Tibial nerve (tissue), 4 donors: Measurements from ENCODE around the gene NBEAL2. TPM values are rescaled to one million over a fixed set of nuclear protein-coding genes. Genes with fewer than 3 reads are reported as not detected.
A peak's percentile ranks its signal among the peaks of the same experiment; 100 is the strongest.

ENCODE experiments used
- DNase-seq, 2 donors: peaks; one replicate each; pipeline ENCODE4 v3.0.0-alpha.2; 2019; ENCODE audit warnings: low spot score in 2 of 2
- H3K27ac ChIP-seq, 4 donors: fragments of 200-600 bp; sonication (generic) in 3 of 4; one replicate each; pipeline ENCODE4 v1.5.1; 2017 to 2019; ENCODE audit warnings: mild to moderate bottlenecking in 1 of 4
- H3K27me3 ChIP-seq, 2 donors: fragments of 200-600 bp; sonication (generic) in 1 of 2; one replicate each; pipeline versions ENCODE4 v1.5.1 to v1.6.0; 2017 to 2019
- H3K36me3 ChIP-seq, 3 donors: fragments of 200-600 bp; sonication (generic); one replicate each; pipeline ENCODE4 v1.5.1; 2018 to 2019
- H3K4me1 ChIP-seq, 4 donors: fragments of 200-600 bp; sonication (generic) in 3 of 4; one replicate each; pipeline ENCODE4 v1.5.1; 2017 to 2019
- H3K4me3 ChIP-seq, 4 donors: fragments of 200-600 bp; sonication (generic) in 3 of 4; one replicate each; pipeline ENCODE4 v1.5.1; 2017 to 2019; ENCODE audit warnings: mild to moderate bottlenecking in 1 of 4, moderate library complexity in 1 of 4
- H3K9me3 ChIP-seq, 4 donors: fragments of 200-600 bp; sonication (generic) in 3 of 4; one replicate each; pipeline ENCODE4 v1.5.1; 2017 to 2019
- CTCF ChIP-seq, 5 experiments: fragments of 200-600 bp in 3 of 5; fragments of 450-650 bp in 2 of 5; sonication (generic) in 3 of 5; IDR thresholded peaks; one replicate each; pipeline ENCODE4 v1.5.1; 2016 to 2019; ENCODE audit warnings: antibody characterized with exemption in 5 of 5, mild to moderate bottlenecking in 3 of 5, moderate library complexity in 2 of 5
- EP300 ChIP-seq, 2 donors: sonication (generic); formaldehyde crosslinking; IDR thresholded peaks; one replicate each; pipeline ENCODE4 v1.6.1; 2017; ENCODE audit warnings: antibody characterized with exemption in 2 of 2, mild to moderate bottlenecking in 1 of 2
- POLR2A ChIP-seq, 2 donors: fragments of 450-650 bp; IDR thresholded peaks; one replicate each; pipeline ENCODE4 v1.6.1; 2017; ENCODE audit warnings: antibody characterized with exemption in 2 of 2, mild to moderate bottlenecking in 2 of 2, moderate library complexity in 2 of 2
- WGBS, 2 donors: methylation state at CpG; one replicate each; pipeline ENCODE4 v1.1.5; 2018; 5-methylcytosine and 5-hydroxymethylcytosine counted together
- total RNA-seq, 4 donors: library from RNA; depleted of rRNA; stranded (reverse); fragments of >200 nt; gene quantifications; one replicate each; pipeline ENCODE4 v1.1.0, GENCODE V29; 2016

Gene NBEAL2
- total RNA-seq, 4 donors from 2014 or later = 25.3 to 92.1 (median 26.6) TPM

GRCh38 chr3:46990573-46991374, 11.3 kb downstream of the NBEAL2 start:
- no peaks in the 10 kb centered on the region for H3K27me3 ChIP-seq
- no peak overlapping the region for H3K4me3 ChIP-seq
- no peak for TF ChIP-seq EP300 (IDR thresholded peaks at IDR 0.05)
- no peak for TF ChIP-seq POLR2A (IDR thresholded peaks at IDR 0.05)
- no peak for TF ChIP-seq CTCF (IDR thresholded peaks at IDR 0.05)
- peaks cover 0 to 50% (median 10%) of the 10 kb centered on the region in 4 donors for H3K4me1 ChIP-seq
- H3K27ac ChIP-seq = peak overlapping the region in 1 of 4 donors; percentile 5
- 60 to 64% methylated on average over 11 of the region's 11 CpGs for WGBS, 2 donors
- DNase-seq = peak in 1 of 2 donors; percentile 40
- H3K36me3 ChIP-seq = peaks cover 0 to 69% (median 0%) of the 10 kb centered on the region in 3 donors
- no peaks in the 10 kb centered on the region for H3K9me3 ChIP-seq

- TF ChIP-seq EP300 (IDR thresholded peaks at IDR 0.05) (no peak), CTCF (IDR thresholded peaks at IDR 0.05) (no peak), POLR2A (IDR thresholded peaks at IDR 0.05) (no peak)
- H3K4me3 ChIP-seq = no peak overlapping the region
- peaks cover 0 to 42% (median 10%) of the 10 kb centered on the region in 4 donors for H3K4me1 ChIP-seq
- H3K27ac ChIP-seq = no peak overlapping the region
- WGBS, 2 donors = 79 to 90% methylated on average over 8 to 16 of the region's 16 CpGs
- peaks cover 0 to 77% (median 0%) of the 10 kb centered on the region in 3 donors for H3K36me3 ChIP-seq
- no peaks in the 10 kb centered on the region for H3K27me3 ChIP-seq
- DNase-seq = no peak
- no peaks in the 10 kb centered on the region for H3K9me3 ChIP-seq
Measured at GRCh38 chr3:46991406-46992165, 12.1 kb downstream of the NBEAL2 start.

- 82 to 90% methylated on average over 9 of the region's 9 CpGs for WGBS, 2 donors
- no peak for TF ChIP-seq POLR2A (IDR thresholded peaks at IDR 0.05)
- no peak for TF ChIP-seq CTCF (IDR thresholded peaks at IDR 0.05)
- TF ChIP-seq EP300 (IDR thresholded peaks at IDR 0.05) = no peak
Measured at GRCh38 chr3:46992231-46992630, 12.8 kb downstream of the NBEAL2 start.

GRCh38 chr3:46993292-46993691, 13.8 kb downstream of the NBEAL2 start:
- TF ChIP-seq EP300 (IDR thresholded peaks at IDR 0.05) = no peak
- TF ChIP-seq POLR2A (IDR thresholded peaks at IDR 0.05) = no peak
- TF ChIP-seq CTCF (IDR thresholded peaks at IDR 0.05) = no peak
- WGBS, 2 donors = 61 to 68% methylated on average over 2 of the region's 2 CpGs
- Histone ChIP-seq H3K36me3 (peaks cover 0 to 86% (median 0%) of the 10 kb centered on the region in 3 donors), H3K27me3 (no peaks in the 10 kb centered on the region), H3K4me1 (peaks cover 0 to 25% (median 3%) of the 10 kb centered on the region in 4 donors), H3K27ac (no peak overlapping the region), H3K9me3 (no peaks in the 10 kb centered on the region), H3K4me3 (no peak overlapping the region)
- no peak for DNase-seq

More at GRCh38 chr3:46992231-46992630, 12.8 kb downstream of the NBEAL2 start:
- Histone ChIP-seq H3K4me3 (no peak overlapping the region), H3K27me3 (no peaks in the 10 kb centered on the region), H3K4me1 (peaks cover 0 to 36% (median 7%) of the 10 kb centered on the region in 4 donors), H3K36me3 (peaks cover 0 to 83% (median 0%) of the 10 kb centered on the region in 3 donors), H3K9me3 (no peaks in the 10 kb centered on the region), H3K27ac (no peak overlapping the region)
- DNase-seq = no peak
